Activated CD8-positive, alpha-beta T cell treated with anti-CD3 and anti-CD28 coated beads for 36 hours (primary cell): ENCODE data around the gene WDR82. TPM values are rescaled to one million over a fixed set of nuclear protein-coding genes. Genes with fewer than 3 reads are reported as not detected.
A peak's percentile ranks its signal among the peaks of the same experiment; 100 is the strongest.

ENCODE experiments used
- ATAC-seq: fragments of 200-7000 bp; cut with Tn5 transposase; one replicate; pipeline ENCODE4 v1.10.0; 2021; ENCODE audit warnings: mild to moderate bottlenecking, moderate library complexity
- CTCF ChIA-PET: fragments of 350-600 bp; sonication (Branson Sonifier 250); formaldehyde crosslinking; loops from one replicate; lab custom pipeline; 2021; ENCODE audit warnings: antibody characterized with exemption; lab: Charles Lee
- POLR2A ChIA-PET: fragments of 350-600 bp; sonication (Branson Sonifier 250); formaldehyde crosslinking; loops from one replicate; lab custom pipeline; 2021; ENCODE audit warnings: antibody characterized with exemption; lab: Charles Lee
- DNase-seq: peaks from one replicate; pipeline ENCODE4 v3.0.0-alpha.2; 2020
- H3K27ac Mint-ChIP-seq: one replicate; pipeline ENCODE4 v1.8.0; 2021; ENCODE audit warnings: mild to moderate bottlenecking, mixed read lengths
- H3K27me3 Mint-ChIP-seq: one replicate; pipeline ENCODE4 v1.8.0; 2021; ENCODE audit warnings: mixed read lengths
- H3K36me3 Mint-ChIP-seq: one replicate; pipeline ENCODE4 v1.8.0; 2021; ENCODE audit warnings: low read depth, mixed read lengths
- H3K4me1 Mint-ChIP-seq: one replicate; pipeline ENCODE4 v1.8.0; 2021; ENCODE audit warnings: low read depth, mixed read lengths
- H3K4me3 Mint-ChIP-seq: one replicate; pipeline ENCODE4 v1.8.0; 2021; ENCODE audit warnings: mild to moderate bottlenecking, moderate library complexity, mixed read lengths
- H3K9me3 Mint-ChIP-seq: one replicate; pipeline ENCODE4 v1.8.0; 2021; ENCODE audit warnings: mixed read lengths
- intact Hi-C: fragments of 100-400 bp; cut with micrococcal nuclease; formaldehyde crosslinking; loops from one replicate; pipeline ENCODE4 v1.10.0; 2022
- total RNA-seq, 2 experiments: library from RNA; stranded (reverse); gene quantifications; one replicate each; pipeline ENCODE4 v1.2.3, GENCODE V29; 2021
- TF ChIP-seq, protein P1 (sequence below): fragments of 200-600 bp; IDR thresholded peaks from one replicate; pipeline ENCODE4 v1.8.0; 2022; ENCODE audit warnings: antibody characterized with exemption, mild to moderate bottlenecking

WDR82 gene
- total RNA-seq, 2 experiments from 2014 or later: 103 to 105 TPM

GRCh38 chr3:52315006-52315405 is 36.6 kb upstream of the WDR82 start:
- H3K4me1 Mint-ChIP-seq: peaks cover 60% of the 10 kb centered on the region
- intact Hi-C loops: no loop called here
- peak overlapping the region; percentile 71 for H3K27ac Mint-ChIP-seq
- no peaks in the 10 kb centered on the region for H3K9me3 Mint-ChIP-seq
- ChIA-PET POLR2A (interaction anchor here (0.6 kb wide), 1 partner anchor 19 kb away, joined by 3 read pairs; no protein-coding TSS in a partner anchor), CTCF (interaction anchor here (0.8 to 2.2 kb wide), 3 partner anchors 24 to 94 kb away, joined by 3 to 11 read pairs (median 3); no protein-coding TSS in a partner anchor)
- TF ChIP-seq, protein P1, sequence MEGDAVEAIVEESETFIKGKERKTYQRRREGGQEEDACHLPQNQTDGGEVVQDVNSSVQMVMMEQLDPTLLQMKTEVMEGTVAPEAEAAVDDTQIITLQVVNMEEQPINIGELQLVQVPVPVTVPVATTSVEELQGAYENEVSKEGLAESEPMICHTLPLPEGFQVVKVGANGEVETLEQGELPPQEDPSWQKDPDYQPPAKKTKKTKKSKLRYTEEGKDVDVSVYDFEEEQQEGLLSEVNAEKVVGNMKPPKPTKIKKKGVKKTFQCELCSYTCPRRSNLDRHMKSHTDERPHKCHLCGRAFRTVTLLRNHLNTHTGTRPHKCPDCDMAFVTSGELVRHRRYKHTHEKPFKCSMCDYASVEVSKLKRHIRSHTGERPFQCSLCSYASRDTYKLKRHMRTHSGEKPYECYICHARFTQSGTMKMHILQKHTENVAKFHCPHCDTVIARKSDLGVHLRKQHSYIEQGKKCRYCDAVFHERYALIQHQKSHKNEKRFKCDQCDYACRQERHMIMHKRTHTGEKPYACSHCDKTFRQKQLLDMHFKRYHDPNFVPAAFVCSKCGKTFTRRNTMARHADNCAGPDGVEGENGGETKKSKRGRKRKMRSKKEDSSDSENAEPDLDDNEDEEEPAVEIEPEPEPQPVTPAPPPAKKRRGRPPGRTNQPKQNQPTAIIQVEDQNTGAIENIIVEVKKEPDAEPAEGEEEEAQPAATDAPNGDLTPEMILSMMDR: no peak
- DNase-seq (no peak), ATAC-seq (no peak)
- peaks cover under 1% of the 10 kb centered on the region for H3K36me3 Mint-ChIP-seq
- H3K27me3 Mint-ChIP-seq: no peaks in the 10 kb centered on the region
- H3K4me3 Mint-ChIP-seq: no peak overlapping the region

DNA sequence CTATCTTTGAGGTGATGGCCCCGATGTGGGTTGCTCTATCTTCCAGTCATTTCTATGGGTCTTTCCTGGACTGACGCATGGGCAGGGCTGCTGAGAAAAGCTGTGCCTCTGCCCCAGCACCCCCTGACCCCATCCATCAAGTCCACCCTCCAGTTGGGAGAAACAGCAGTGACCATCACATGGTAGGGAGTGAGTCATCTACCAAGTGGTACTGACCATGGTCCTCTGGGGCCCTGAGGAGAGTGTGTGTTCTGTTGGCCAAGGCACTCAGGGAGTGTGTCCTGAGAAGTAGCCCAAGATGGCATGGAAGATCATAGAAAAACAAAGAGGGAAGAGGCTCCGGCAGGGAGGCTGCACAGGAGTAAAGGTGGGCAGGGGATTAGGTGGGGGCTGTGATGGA is 36.0 kb upstream of the WDR82 start:
- no peak overlapping the region for H3K4me3 Mint-ChIP-seq
- ATAC-seq: no peak
- peaks cover 3% of the 10 kb centered on the region for H3K36me3 Mint-ChIP-seq
- no peaks in the 10 kb centered on the region for H3K9me3 Mint-ChIP-seq
- no peaks in the 10 kb centered on the region for H3K27me3 Mint-ChIP-seq
- intact Hi-C loops: no loop called here
- TF ChIP-seq, protein P1: no peak
- peaks cover 63% of the 10 kb centered on the region for H3K4me1 Mint-ChIP-seq
- CTCF ChIA-PET: interaction anchor here (1.1 to 2.2 kb wide), 2 partner anchors 24 to 25 kb away, joined by 3 to 11 read pairs; no protein-coding TSS in a partner anchor
- no peak for DNase-seq
- POLR2A ChIA-PET: no interaction called here
- H3K27ac Mint-ChIP-seq: peak overlapping the region; percentile 71

GRCh38 chr3:52313774-52314188 is 35.3 kb upstream of the WDR82 start:
- ChIA-PET POLR2A (interaction anchor here (0.6 kb wide), 1 partner anchor 34 kb away, joined by 3 read pairs; no protein-coding TSS in a partner anchor), CTCF (interaction anchor here (2.2 kb wide), 1 partner anchor 26 kb away, joined by 11 read pairs; no protein-coding TSS in a partner anchor)
- no peak overlapping the region for H3K4me3 Mint-ChIP-seq
- intact Hi-C loops: no loop called here
- H3K27me3 Mint-ChIP-seq: no peaks in the 10 kb centered on the region
- ATAC-seq: peak; percentile 31
- TF ChIP-seq, protein P1: no peak
- peaks cover 63% of the 10 kb centered on the region for H3K4me1 Mint-ChIP-seq
- H3K36me3 Mint-ChIP-seq: peaks cover 3% of the 10 kb centered on the region
- peak; percentile 53 for DNase-seq
- no peaks in the 10 kb centered on the region for H3K9me3 Mint-ChIP-seq
- H3K27ac Mint-ChIP-seq: peak overlapping the region; percentile 71

DNA sequence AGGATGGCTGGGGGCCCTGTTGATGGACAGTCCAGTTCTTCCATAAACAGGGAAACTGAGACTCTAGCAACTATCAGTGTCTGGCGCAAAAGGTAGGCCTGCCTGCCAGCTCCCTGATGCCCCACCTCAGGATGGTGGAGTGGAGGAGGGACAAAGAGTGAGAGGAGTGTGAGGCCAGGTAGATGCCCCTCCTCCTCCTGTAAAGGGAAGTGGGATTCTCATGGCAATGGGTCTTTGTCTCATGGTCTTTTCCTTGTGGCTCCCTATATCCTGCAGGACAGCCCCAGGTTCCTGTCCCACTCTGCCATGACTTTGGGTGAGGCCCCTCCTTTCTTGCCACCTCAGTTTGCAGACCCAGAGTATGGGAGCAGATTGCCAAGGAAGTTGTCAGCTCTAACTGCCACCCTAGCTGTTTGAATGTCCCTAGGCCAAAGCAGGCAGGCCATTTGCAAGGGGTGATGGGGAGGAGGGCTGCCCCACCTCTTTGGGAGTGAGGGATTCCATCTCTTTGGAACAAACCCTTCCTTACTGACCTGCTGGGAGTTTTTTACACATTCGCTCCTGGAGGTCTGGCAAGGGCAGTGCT is 34.8 kb upstream of the WDR82 start:
- no peak overlapping the region for H3K4me3 Mint-ChIP-seq
- no peak for DNase-seq
- peaks cover 67% of the 10 kb centered on the region for H3K4me1 Mint-ChIP-seq
- ChIA-PET POLR2A (interaction anchor here (0.6 to 0.9 kb wide), 2 partner anchors 34 to 42 kb away, joined by 3 read pairs; no protein-coding TSS in a partner anchor), CTCF (interaction anchor here (0.9 to 2.2 kb wide), 2 partner anchors 26 to 82 kb away, joined by 3 to 11 read pairs; no protein-coding TSS in a partner anchor)
- H3K36me3 Mint-ChIP-seq: peaks cover 3% of the 10 kb centered on the region
- intact Hi-C loops: no loop called here
- TF ChIP-seq, protein P1: no peak
- peak overlapping the region; percentile 71 for H3K27ac Mint-ChIP-seq
- H3K9me3 Mint-ChIP-seq: no peaks in the 10 kb centered on the region
- no peak for ATAC-seq
- no peaks in the 10 kb centered on the region for H3K27me3 Mint-ChIP-seq
